Effector CD4-positive, alpha-beta T cell (primary cell): ENCODE measurements around the gene ACTG2.
"Not testable (repeated sequence)": the region's sequence is repeated elsewhere in the genome, so short reads cannot be mapped to it uniquely, and the experiment has no call there.

Source experiments
- DNase-seq: peaks from one replicate; pipeline ENCODE4 v3.0.0-alpha.2; 2020

ACTG2 gene

DNA sequence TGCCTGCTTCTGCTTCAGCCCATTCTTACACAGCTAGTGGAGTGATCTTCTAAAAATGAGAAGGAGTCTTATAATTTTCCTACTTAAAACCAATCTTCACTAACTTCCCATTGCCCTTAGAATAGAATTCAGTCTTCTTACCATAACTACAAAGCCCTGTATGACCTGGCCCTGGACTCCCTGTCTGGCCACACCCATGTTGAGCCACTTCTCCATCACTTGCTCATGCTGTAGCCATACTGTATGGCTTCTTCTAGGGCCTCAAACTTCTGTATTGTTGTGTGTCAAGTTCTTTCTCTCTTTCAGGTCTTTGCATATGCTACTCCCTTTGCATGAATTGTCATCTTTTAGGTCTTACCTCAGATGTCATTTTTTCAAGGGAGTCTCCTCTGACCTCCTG, 45.1 kb downstream of the ACTG2 start:
- DNase-seq = no peak

DNA sequence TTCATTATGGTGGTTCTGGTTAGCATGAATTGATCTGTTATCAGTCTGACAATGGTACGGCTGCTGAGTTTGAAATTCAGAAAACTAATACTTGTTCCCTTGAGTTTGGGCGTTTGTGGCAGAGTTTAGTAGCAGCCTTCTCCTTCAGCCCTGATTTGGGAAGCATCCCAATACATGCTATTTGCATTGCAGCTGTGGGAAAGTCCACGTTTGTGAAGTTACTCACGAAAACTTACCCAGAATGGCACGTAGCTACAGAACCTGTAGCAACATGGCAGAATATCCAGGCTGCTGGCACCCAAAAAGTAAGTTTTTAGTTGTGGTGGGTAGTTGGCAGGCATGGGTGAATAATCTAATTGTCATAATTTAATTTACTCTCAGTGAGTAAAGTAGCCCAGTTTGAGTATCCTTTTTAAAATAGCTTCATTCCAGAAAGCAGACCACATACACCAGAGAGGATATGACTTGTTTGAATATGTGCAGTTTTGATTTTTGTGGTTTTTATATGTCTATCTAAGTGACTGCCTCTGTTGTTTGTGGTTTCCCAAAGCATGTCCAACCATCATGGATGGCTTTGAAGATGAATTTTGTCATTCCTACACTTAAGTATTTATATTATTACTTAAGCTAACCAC, 46.0 kb downstream of the ACTG2 start:
- DNase-seq = no peak

DNA sequence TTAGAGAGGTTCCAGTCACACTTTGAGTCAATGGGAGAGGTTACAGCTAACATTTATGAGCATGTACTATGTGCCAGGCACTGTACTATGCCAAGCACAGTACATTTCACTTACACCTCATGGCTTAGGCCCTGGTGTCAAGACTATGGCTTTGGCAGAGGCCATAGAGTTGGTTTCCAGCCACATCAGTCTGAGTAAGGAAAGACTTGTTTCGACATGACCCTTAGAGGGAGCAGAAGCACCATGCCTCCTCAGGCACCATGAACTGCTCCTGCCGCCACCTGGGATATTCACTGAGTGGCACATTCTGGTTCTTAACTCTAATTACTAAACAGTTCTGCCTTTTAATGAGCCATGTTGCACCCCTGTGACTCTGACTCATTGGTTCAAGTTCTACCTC, 46.6 kb downstream of the ACTG2 start:
- no peak for DNase-seq

DNA sequence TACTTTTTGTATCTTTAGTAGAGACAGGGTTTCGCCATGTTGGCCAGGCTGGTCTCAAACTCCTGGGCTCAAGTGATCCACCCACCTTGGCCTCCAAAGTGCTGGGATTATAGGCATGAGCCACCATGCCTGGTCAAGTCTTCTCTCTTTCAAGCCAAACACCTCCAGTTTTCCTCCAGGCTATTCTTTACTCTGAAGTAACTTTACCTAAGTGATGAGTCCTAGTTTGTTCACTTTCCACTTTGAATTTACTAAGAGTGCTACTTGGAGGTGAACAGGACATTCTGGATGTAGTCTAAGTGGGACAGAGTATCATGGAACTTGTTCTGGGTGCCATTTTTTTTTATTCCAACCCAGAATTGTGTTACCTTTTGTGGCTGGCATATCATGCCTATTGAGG, 47.3 kb downstream of the ACTG2 start:
- not testable (repeated sequence) for DNase-seq

- DNase-seq = no peak
Observed at GRCh38 chr2:73942664-73943063, 49.9 kb downstream of the ACTG2 start.

DNA sequence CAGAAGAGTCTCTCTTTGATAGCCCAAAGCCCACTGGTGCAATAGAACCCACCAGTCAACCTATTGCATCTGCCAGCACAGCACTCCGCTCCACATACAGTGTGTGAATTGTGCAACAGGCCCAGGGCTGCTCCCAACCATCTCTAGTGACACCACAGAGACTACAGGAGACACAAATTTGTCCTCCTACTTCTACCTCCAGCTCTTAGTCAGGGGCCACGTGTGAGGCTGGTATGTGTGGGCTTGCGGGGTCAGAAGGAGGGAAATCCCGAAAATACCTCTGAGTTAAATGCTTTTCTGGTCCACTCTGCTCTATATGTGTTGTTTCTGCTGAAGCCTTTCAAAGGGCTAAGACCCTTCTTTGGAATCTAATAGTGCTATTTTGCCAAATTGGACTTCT, 51.9 kb downstream of the ACTG2 start:
- DNase-seq = no peak

- no peak for DNase-seq
Observed at GRCh38 chr2:73946215-73946614, 53.4 kb downstream of the ACTG2 start.

DNA sequence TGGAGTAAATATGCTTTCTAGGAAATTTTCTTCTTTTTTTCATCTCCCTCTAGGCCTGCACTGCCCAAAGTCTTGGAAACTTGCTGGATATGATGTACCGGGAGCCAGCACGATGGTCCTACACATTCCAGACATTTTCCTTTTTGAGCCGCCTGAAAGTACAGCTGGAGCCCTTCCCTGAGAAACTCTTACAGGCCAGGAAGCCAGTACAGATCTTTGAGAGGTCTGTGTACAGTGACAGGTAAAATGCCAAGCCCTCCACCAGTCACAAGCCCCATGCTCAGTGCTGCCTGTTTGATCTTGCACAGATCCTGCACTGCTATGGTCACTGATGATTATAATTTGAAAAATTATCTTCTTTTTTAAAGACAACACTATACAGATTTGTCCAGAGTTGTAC, 53.9 kb downstream of the ACTG2 start:
- no peak for DNase-seq

GRCh38 chr2:73947412-73948018, 54.7 kb downstream of the ACTG2 start:
- no peak for DNase-seq

GRCh38 chr2:73949802-73950201, 57.0 kb downstream of the ACTG2 start:
- DNase-seq = no peak

DNA sequence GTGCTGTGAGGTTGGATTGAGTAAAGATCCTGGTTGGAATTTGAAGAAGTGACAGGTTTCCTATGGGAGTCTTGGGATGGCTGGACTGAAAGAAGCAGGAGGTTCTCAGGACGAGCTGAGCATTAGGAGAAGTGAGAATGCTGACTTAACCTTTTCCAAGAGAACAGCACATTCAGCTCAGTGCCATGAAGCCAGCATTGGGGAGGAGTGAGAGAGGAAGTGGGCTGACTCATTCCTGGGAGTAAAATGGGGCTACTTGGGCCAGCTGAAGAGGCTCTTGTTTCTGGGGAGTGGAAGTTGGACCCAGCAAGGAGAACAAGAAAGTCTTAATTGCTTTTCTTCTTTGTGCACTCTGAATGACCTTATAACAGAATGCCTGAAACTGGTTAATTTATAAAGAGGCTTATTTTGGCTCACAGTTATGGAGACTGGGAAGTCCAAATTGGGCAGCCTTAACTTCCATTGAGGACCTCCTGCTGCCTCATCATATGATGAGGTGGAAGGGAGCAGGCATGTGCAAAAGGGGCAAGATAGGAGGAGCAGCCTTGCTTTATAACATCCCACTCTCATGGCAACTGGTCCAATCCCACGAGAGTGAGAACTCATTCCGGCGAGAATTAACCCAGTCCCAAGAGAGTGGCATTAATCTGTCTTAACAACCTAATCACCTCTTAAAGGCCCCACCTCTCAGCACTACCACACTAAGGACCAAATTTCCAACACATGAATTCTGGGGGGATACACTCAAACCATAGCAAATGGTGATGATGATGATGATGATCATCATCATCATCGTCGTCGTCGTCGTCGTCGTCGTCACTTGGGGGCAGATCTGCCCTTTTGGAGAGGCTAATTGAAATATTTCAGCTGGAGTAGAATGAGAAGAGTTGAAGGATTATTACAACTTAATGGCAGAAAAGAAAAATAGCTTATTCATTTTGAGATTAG, 60.0 kb downstream of the ACTG2 start:
- no peak for DNase-seq

DNA sequence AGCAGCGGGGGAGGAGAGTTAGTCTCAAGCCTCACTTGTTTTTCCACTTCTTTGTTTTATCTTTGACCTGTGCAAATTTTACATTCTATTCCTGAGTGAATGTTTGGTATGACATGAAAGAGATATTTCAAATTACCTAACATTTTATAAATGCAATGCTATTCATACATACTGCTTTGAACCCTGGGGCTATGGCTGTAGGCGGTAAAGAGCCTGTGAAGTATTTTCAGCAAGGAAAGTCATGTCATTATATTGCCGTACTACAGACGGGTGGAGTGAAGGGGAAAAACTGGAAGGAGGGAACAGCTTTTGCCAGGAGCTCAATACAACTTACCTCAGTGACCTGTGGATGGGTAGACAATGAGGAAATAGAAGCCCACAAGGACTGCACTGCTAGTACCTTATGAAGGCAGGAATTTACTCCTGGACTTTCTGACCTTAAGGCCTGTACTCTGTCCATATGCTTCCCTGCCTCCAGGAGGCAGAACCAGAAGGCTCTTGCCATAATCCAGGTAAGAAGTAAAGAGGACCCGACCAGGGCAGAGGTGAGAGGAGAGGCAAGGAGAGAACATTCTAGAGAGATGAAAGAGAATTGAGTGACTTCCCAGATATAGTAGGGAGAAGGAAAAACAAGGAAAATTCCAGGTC, 63.5 kb downstream of the ACTG2 start:
- DNase-seq = no peak

GRCh38 chr2:73961274-73961673, 68.5 kb downstream of the ACTG2 start:
- no peak for DNase-seq

- DNase-seq = no peak
Observed at GRCh38 chr2:73961823-73962615, 69.2 kb downstream of the ACTG2 start.

DNA sequence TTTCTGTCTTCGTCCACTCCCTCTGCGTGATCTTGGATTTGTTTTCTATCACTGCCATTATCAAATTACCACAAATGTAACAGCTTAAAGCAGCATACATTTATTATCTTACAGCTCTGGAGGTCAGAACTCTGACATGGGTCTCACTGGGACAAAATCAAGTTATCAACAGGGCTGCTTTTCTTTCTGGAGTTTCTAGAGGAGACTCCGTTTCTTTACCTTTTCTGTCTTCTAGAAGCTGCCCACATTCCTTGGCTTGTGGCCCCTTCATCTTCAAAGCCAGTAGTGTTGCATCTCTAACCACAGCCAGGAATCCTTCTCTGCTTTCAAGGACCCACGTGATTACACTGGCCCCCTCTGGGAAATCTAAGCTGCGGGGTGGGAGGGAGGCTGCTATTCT, 70.0 kb downstream of the ACTG2 start:
- no peak for DNase-seq

DNA sequence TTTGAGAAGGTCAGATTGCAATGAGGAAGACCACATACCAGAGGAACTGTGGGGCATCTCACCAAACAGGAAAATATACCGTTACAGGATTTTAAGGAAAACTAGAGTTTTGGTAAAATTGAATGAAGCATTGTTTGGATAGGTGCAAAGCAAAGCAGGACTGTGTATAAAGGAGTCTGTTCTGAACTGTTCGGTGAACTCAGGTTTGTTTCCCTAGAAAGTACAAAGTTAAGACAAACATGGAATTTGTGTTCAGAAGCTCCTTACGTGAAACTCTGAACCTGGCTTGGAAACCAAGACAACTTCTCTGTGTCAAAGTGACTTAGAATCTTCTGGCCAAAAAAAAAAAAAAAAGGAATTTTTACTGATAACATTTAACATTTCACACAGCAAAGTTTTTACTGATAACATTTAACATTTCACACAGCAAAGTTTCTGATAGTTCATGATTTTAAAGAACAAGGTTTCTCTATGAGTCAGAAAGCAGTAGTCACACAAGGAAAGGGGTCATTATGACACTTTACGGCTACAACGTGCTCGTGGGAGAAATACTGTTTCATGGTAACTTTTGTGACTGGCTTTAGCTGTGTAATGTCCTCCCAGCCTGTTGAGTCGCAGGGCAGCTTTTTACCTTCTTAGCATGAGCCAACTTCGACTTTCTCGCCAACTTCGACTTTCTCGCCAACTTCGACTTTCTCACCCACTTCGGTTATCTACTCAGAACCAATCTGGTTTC, 70.7 kb downstream of the ACTG2 start:
- DNase-seq = no peak

- no peak for DNase-seq
Observed at GRCh38 chr2:73964223-73964622, 71.4 kb downstream of the ACTG2 start.

DNA sequence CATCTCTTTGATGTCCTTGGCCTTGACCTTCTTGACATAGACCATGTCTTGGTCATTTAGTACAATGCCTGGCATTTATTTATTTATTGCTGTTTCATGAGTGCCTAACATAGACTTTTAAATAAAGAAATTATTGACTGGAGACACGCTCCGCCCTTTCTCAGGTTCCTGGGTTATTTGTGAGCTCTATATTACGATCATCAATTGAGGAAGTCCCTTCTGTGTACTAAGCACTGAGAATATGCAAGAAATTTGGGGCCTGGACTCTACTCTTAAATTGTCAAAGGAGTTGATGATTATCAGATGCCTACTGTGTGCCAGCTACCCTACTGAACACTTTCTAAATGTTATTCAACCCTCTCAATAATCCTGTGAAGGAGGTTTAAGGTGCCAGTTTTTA, 72.2 kb downstream of the ACTG2 start:
- DNase-seq = no peak

DNA sequence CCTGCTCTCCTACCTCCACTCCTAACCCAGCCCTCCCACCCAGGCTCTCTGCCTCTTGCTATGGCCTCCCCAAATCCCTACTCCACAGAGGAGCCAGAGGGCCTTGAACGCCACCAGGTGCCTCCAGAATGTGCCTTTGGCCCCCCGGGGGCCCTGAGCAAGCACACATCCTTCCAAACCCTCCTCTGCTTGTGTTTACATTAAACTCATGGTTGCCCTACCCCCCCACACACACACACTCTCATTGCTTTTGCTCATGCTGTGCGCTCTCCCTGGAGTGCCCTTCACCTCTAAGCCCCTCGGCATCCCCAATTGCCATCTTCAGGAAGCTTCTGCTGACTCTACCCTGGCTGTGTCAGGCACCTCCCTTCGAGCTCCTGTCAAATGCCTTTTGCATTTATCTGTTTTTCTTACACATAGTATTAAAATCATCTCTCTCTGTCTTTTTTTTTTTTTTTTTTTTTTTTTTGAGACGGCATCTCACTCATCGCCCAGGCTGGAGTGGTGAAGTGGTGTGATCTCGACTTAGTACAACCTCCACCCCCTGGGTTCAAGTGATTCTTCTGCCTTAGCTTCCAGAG, 75.6 kb downstream of the ACTG2 start:
- no peak for DNase-seq

GRCh38 chr2:73969356-73969755, 76.5 kb downstream of the ACTG2 start:
- no peak for DNase-seq
